Activated CD4-positive, alpha-beta T cell treated with anti-CD3 and anti-CD28 coated beads, Interleukin-2, Interleukin-6, amounts not matched to agents 100 ng/mL and 50 ng/mL, durations not matched to agents 16 hours and 8 hours (primary cell): ENCODE measurements around the gene CAVIN4.

Experiments
- DNase-seq: peaks from one replicate; pipeline ENCODE4 v3.0.0-alpha.2; 2020

Gene CAVIN4

GRCh38 chr9:100591139-100591538, 13.3 kb downstream of the CAVIN4 start:
- DNase-seq, result no peak

GRCh38 chr9:100591639-100592412, 13.9 kb downstream of the CAVIN4 start:
- no peak for DNase-seq

- peak; percentile 70 for DNase-seq
These were observed 17.7 kb downstream of the CAVIN4 start for GRCh38 chr9:100595391-100596199.

GRCh38 chr9:100597236-100597635, 19.4 kb downstream of the CAVIN4 start:
- no peak for DNase-seq

- peak; percentile 81 for DNase-seq
These were observed 20.8 kb downstream of the CAVIN4 start for GRCh38 chr9:100598641-100599145.

- DNase-seq, result no peak
These were observed 22.7 kb downstream of the CAVIN4 start for GRCh38 chr9:100600521-100601079.

- peak; percentile 68 for DNase-seq
These were observed 23.3 kb downstream of the CAVIN4 start for GRCh38 chr9:100601216-100601615.

GRCh38 chr9:100602342-100602801, 24.5 kb downstream of the CAVIN4 start:
- DNase-seq, result peak; percentile 16

GRCh38 chr9:100605405-100605804, 27.5 kb downstream of the CAVIN4 start:
- DNase-seq, result no peak

GRCh38 chr9:100619194-100619593, 41.3 kb downstream of the CAVIN4 start:
- DNase-seq, result no peak

- DNase-seq, result no peak
These were observed 41.8 kb downstream of the CAVIN4 start for GRCh38 chr9:100619665-100620064.

GRCh38 chr9:100623969-100624368, 46.1 kb downstream of the CAVIN4 start:
- DNase-seq, result no peak

- no peak for DNase-seq
These were observed 49.1 kb downstream of the CAVIN4 start for GRCh38 chr9:100626949-100627348.

- DNase-seq, result no peak
These were observed 59.9 kb downstream of the CAVIN4 start for GRCh38 chr9:100637787-100638186.
